ENCODE measurements around the gene XPR1.

The XPR1 gene

DNA sequence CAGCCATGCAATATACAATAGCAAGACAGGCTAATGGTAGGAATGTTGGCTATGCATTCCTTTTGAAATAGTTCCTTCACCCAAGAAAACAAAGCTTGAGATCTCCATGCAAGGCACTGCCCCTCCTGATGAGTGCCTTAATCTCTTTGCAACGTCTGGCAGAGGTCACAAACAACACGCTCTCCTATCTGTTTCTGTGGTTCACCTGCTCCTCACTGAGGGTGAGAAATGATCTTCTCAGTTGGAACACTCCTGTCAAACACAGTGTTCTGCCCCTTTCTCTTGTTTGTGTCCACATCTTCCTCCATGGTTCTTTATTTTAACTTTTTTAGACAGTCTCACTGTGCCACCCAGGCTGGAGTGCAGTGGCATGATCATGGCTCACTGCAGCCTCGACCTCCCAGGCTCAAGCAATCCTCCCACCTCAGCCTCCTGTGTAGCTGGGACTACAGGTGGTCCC lies 21.2 kb upstream of the XPR1 start:
- no peaks in the 10 kb centered on the region for H3K9me3 ChIP-seq (ENCODE audit: severe bottlenecking)
- DNase-seq = no peak
- no peak overlapping the region for H3K27ac ChIP-seq
- TF ChIP-seq, protein P1, sequence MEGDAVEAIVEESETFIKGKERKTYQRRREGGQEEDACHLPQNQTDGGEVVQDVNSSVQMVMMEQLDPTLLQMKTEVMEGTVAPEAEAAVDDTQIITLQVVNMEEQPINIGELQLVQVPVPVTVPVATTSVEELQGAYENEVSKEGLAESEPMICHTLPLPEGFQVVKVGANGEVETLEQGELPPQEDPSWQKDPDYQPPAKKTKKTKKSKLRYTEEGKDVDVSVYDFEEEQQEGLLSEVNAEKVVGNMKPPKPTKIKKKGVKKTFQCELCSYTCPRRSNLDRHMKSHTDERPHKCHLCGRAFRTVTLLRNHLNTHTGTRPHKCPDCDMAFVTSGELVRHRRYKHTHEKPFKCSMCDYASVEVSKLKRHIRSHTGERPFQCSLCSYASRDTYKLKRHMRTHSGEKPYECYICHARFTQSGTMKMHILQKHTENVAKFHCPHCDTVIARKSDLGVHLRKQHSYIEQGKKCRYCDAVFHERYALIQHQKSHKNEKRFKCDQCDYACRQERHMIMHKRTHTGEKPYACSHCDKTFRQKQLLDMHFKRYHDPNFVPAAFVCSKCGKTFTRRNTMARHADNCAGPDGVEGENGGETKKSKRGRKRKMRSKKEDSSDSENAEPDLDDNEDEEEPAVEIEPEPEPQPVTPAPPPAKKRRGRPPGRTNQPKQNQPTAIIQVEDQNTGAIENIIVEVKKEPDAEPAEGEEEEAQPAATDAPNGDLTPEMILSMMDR (IDR thresholded peaks at IDR 0.05; ENCODE audit: low read depth, low read length) = no peak
- no peak overlapping the region for H3K4me3 ChIP-seq (ENCODE audit: low read depth, low read length)
- no peaks in the 10 kb centered on the region for H3K27me3 ChIP-seq (ENCODE audit: insufficient read depth, low read depth, severe bottlenecking)
- no peaks in the 10 kb centered on the region for H3K36me3 ChIP-seq

DNA sequence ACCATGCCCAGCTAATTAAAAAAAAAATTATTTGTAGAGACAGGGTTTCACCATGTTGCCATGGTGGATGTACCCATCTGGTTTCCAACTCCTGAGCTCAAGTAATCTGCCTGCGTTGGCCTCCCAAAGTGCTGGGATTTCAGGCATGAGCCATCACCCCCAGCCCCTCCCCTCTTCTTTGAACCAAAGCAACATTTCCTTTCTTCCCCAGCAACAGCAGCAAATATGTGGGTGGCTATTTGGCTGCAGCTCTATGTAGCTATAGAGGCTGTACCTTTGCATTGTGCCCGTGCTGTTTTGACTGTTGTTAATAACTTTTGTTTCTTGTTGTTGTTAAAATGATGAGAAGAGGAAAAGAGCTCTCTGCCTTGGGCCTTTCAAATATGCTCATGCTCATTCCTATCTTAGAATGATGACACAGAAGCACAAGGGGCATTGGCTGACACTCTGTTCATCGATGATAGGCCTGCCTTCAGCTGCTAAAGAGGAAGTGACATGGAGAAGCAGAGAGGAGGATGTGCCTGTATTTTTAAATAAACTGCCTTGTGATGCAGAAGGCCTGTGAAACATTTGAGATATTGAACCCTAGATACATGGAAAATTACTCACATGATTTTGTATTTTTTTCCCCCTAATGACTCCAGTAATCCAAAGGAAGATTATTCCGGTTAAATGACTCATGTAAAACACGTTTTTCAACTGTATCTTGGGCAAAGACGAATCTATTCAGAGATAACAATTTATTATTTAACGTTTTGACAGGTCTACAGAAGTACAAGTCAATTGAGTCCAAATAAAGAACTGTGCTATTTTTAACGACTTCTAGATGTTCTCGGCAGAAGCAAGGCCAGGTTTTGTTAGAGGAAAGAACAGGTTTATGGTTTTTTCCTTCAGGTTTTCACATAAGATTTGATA lies 20.5 kb upstream of the XPR1 start:
- TF ChIP-seq, protein P1 (IDR thresholded peaks at IDR 0.05; ENCODE audit: low read depth, low read length) = no peak
- no peak for DNase-seq
- H3K27ac ChIP-seq = no peak overlapping the region
- no peaks in the 10 kb centered on the region for H3K36me3 ChIP-seq
- no peaks in the 10 kb centered on the region for H3K27me3 ChIP-seq (ENCODE audit: insufficient read depth, low read depth, severe bottlenecking)
- no peaks in the 10 kb centered on the region for H3K9me3 ChIP-seq (ENCODE audit: severe bottlenecking)
- no peak overlapping the region for H3K4me3 ChIP-seq (ENCODE audit: low read depth, low read length)

DNA sequence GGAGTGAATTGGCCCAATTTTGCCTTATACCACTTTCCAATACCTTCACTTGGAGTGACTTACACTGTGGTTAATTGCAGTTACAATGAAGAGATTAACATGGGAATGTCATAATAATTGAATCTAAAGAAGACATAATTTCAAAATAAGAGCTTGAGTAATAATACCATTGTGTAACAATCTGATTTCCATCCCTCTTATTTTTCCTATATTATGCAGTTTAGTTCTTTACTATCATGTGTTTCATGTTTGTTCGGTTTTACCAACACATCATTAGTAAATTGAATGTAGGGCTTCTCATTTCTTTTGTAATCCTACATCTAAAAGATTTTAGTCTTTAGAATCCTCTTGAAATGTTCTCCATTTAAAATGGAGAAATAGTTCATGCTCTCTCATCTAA lies 19.2 kb upstream of the XPR1 start:
- DNase-seq = no peak
- no peaks in the 10 kb centered on the region for H3K27me3 ChIP-seq (ENCODE audit: insufficient read depth, low read depth, severe bottlenecking)
- H3K27ac ChIP-seq = no peak overlapping the region
- TF ChIP-seq, protein P1 (IDR thresholded peaks at IDR 0.05; ENCODE audit: low read depth, low read length) = no peak
- no peak overlapping the region for H3K4me3 ChIP-seq (ENCODE audit: low read depth, low read length)
- no peaks in the 10 kb centered on the region for H3K9me3 ChIP-seq (ENCODE audit: severe bottlenecking)
- H3K36me3 ChIP-seq = no peaks in the 10 kb centered on the region

DNA sequence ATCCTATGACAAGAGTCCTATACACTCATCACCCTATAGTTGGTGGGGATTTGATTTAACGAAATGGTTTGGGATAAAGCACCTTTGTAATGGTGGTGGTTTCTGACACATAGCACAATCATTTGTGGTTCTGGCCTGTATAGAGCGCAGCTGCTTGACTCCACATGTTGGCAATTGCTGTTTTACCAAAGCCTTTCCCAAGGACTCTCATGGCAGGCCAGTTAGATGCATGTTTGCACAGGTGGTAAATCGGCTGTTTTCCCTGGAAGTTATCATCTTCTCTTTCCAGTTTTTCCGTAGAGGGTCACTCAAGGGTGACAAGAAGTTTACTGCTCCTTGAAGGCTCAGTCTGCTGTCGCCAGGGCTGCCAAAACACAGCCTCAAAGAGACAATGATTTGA lies 17.1 kb upstream of the XPR1 start:
- H3K4me3 ChIP-seq (ENCODE audit: low read depth, low read length) = no peak overlapping the region
- TF ChIP-seq, protein P1 (IDR thresholded peaks at IDR 0.05; ENCODE audit: low read depth, low read length) = no peak
- H3K27ac ChIP-seq = no peak overlapping the region
- H3K27me3 ChIP-seq (ENCODE audit: insufficient read depth, low read depth, severe bottlenecking) = no peaks in the 10 kb centered on the region
- DNase-seq = no peak
- H3K9me3 ChIP-seq (ENCODE audit: severe bottlenecking) = no peaks in the 10 kb centered on the region
- H3K36me3 ChIP-seq = no peaks in the 10 kb centered on the region

DNA sequence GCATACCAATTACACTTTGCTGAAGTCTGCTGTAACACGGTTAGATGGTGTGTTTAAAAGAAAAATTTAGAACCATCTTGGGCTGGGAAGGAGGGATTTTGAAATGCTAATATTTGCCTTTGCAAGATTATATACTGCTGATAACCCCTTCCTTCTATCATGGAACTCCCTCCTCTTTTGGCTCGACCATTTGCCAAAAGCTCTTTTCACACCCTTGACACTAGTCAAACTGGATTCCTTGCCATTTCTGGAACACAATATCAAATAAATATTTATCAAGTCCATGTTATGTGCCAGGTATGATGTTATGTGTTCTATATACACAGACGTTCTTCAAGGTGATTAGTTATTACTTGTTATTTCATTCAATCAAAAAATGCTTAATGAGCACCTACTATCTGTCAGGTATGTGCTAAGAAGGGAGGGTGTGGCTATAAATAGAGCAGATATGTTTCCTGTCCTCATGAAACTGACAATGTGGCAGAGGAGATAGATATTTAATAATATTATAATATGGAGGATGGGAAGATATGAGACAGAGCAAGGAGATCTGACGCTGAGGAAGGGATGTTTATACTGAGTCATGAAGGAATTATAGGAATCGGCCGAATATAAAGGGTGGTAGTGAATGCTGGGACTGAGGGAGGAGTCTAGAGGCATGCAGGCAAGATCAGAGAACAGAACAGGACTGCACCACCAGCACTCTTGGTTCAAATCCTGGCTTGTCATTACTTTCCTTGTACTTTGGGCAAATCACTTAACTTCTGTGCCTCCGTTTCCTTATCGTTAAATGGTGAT lies 16.1 kb upstream of the XPR1 start:
- DNase-seq = no peak
- Histone ChIP-seq H3K9me3 (ENCODE audit: severe bottlenecking) (no peaks in the 10 kb centered on the region), H3K4me3 (ENCODE audit: low read depth, low read length) (no peak overlapping the region), H3K27ac (no peak overlapping the region), H3K36me3 (no peaks in the 10 kb centered on the region), H3K27me3 (ENCODE audit: insufficient read depth, low read depth, severe bottlenecking) (no peaks in the 10 kb centered on the region)
- TF ChIP-seq, protein P1 (IDR thresholded peaks at IDR 0.05; ENCODE audit: low read depth, low read length) = no peak
